ENCODE measurements around the gene PIAS4.
"Not testable (repeated sequence)": the region's sequence is repeated elsewhere in the genome, so short reads cannot be mapped to it uniquely, and the experiment has no call there.

PIAS4 gene

DNA sequence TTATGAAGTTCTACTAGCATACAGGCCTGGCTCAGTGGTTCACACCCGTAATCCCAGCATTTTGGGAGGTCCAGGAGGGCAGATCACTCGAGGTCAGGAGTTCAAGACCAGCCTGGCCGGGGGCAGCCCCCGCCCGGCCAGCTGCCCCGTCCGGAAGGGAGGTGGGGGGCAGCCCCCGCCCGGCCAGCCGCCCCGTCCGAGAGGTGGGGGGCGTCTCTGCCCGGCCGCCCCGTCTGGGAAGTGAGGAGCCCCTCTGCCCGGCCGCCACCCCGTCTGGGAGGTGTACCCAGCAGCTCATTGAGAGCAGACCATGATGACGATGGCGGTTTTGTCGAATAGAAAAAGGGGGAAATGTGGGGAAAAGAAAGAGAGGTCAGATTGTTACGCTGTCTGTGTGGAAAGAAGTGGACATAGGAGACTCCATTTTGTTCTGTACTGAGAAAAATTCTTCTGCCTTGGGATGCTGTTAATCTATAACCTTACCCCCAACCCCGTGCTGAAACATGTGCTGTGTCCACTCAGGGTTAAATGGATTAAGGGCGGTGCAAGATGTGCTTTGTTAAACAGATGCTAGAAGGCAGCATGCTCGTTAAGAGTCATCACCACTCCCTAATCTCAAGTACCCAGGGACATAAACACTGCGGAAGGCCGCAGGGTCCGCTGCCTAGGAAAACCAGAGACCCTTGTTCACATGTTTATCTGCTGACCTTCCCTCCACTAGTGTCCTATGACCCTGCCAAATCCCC lies 8.7 kb upstream of the PIAS4 start:
- FAIRE-seq: not testable (repeated sequence)

- not testable (repeated sequence) for FAIRE-seq
Measured at GRCh38 chr19:4000798-4001197, 6.7 kb upstream of the PIAS4 start.

- not testable (repeated sequence) for FAIRE-seq
Measured at GRCh38 chr19:4005436-4005835, 2.1 kb upstream of the PIAS4 start.

- FAIRE-seq: no peak
Measured at GRCh38 chr19:4007836-4008539, 452 bp downstream of the PIAS4 start.

GRCh38 chr19:4009990-4010807 lies 2.7 kb downstream of the PIAS4 start:
- no peak for FAIRE-seq

DNA sequence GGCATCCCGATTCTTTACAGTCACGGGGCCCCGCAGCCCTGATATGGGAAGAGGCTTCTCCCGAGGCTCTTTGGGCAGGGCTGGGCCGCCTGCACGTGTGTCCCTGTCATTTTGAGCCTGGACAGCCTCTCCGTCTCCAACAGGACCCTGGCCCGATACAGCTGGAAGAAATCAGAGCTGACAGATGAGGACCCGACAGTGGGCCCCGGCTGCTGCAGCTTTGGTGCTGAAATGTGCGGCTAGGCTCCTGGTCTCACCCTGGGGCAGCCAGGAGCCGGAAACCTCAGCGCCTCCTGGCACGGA lies 3.2 kb downstream of the PIAS4 start:
- FAIRE-seq: no peak

- FAIRE-seq: not testable (repeated sequence)
Measured at GRCh38 chr19:4011430-4011829, 3.9 kb downstream of the PIAS4 start.

DNA sequence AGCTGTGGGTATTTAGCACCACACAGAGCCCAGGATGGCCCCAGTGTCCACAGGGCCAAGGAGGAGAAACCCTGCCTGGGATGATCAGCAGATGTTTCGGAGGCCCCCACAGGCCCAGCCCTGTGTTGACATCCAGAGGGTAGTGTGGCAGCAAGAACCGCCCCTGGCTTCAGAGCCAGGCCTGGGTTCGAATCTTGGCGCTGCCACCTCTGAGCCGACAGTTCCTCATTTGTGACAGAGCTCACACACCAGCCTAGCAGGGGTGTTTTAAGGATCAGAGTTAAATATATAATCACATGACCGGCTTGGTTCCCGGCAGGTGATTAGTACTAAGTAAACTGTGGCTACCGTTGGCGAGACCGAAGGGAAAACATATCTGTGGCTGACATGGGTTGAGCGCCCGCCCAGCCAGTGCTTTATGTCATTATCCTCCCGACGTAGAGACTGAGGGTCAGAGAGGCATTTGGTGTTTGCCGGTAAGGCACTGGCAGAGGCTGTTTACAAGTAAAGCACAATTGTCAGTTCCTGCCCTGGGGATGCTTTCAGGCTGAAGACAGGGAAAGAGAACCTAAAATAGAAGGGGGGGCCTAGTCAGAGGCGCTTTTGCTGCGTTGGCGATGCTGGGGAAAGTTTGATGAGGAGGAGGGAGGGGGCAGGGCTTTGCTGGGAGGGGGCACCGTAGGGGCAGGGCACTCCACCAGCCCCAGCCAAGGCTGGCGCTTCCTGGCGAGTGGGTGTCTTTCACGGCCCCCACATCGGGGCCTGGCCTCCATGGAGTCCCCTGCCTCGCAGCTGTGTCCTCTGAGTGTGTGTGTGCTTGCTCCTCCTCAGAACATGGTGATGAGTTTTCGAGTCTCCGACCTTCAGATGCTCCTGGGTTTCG lies 4.8 kb downstream of the PIAS4 start:
- FAIRE-seq: no peak

- no peak for FAIRE-seq
Measured at GRCh38 chr19:4012975-4013634, 5.6 kb downstream of the PIAS4 start.

DNA sequence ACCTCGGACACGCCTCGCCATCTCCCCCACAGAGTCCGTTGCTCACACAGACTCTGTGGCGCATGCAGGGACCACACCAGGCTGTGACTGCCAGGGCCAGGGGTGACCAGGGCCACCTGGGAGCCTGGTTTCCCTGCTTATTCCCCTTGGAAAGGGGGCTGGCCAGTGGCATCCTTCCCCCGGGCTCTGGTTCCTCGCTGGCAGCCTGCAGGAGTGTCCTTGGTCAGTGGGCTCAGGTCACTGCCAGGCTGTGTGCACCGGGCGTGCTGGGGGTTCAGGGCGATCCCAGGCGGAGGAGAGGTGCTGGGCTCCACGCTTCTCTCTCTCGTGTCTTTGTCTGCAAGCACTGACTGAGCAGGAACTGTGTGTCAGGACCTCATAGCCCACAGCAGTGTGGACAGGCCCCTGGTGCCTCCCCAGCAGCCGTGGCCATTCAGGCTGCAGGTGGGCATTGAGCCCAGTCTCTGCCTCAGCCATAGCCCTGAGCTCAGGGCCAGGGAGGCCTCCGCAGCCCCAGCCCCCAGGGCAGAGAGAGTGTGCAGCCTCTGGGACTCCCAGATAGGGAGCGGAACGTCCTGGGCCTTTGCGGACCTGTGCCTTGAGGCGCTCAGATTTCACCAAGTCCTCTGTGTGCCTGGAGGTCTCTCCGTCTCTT lies 6.5 kb downstream of the PIAS4 start:
- no peak for FAIRE-seq

DNA sequence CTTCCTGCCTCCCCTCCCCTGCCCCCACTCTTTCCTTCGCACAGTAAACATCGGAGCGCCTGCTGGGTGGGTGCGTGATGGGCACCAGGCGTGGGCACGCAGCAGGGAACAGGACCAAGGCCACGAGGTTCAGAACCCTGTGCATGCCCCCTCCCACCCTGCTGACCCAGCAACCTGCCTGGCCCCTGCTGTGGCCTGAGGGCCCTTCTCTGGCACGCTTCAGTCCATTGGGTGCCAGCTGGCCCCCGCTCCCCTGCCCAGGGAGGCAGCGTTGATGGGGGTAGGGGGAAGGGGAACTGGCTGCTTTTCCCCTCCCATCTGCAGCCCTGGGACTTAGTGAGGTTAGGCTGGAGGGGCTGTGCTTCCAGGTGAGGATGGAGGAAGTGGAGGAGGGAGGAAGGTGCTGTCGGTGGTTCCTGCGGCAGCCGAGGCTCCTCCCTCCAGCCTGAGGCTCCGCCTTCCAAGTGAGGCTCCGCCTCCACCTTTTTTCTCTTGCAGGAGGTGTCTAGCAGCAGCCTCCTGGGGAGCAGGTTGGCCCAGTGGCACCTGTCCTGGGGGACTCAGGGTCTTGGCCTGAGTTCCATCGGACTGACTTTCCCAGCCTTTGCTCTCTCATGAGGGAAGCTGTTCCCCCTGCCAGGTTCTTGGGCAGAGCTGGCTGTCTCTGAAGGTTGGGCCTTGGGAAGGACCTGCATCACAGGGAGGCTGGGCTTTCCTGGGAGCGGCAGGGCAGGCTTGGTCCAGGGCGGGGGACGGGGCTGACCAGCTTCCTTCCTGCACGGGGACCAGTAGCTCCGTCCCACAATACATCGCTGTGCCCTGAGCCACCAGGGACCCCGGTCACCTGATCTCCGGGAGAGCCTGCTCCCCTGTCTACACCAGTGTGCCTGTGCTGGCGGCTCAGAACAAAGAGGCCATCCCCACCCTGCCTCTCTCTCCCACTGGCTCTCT lies 7.3 kb downstream of the PIAS4 start:
- no peak for FAIRE-seq

DNA sequence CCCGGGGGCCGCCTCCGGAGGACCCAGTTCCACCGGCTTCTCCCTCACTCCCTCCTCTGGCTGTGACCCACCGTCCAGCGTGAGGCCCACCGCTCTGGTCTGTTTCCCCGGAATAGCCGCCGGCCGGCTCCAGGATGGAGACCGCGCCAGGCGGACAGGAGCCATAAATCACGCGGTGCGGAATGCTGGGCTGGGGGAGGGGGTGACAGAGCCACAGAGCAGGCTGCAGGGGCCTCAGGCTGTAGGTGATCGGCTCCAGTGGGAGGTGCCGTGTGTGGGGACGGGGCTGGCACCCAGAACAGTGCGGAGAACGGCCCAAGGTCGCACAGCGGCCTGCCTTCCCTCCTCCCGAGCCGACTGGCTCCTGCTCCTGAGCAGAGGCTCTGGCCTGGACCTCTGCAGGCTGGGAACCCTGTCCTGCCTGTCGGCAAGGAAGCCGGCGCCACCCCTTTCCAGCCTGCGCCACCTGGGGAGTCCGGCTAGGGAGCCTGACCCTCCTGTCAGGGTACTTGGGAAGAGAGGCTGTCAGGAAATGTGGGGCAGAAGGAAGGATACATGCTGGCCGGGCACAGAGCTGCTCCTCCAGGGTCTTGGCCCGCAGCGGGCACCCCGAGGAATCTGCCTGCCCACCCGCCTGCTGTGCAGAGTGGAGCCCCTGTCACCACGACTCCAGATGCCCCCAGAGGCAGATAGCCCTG lies 8.3 kb downstream of the PIAS4 start:
- no peak for FAIRE-seq

DNA sequence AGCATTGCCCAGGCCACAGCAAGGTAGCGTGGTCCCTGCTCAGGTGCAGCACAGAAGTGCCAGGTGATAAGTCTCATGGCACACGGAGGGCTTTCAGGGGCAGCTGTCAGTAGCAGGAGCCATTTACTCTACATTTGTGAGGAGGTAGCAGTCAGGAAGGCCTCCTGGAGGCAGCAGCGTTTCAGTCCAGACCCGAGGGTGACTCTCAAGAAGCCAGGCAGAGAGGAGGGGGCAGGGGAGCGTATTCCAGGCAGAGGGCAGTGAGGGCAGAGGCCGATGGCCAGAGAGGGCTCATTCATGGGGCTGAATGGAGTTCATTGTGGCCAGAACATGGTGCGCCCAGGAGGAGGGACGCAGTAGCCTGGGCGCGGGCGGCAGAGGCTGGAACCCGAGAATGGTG lies 8.9 kb downstream of the PIAS4 start:
- FAIRE-seq: no peak

DNA sequence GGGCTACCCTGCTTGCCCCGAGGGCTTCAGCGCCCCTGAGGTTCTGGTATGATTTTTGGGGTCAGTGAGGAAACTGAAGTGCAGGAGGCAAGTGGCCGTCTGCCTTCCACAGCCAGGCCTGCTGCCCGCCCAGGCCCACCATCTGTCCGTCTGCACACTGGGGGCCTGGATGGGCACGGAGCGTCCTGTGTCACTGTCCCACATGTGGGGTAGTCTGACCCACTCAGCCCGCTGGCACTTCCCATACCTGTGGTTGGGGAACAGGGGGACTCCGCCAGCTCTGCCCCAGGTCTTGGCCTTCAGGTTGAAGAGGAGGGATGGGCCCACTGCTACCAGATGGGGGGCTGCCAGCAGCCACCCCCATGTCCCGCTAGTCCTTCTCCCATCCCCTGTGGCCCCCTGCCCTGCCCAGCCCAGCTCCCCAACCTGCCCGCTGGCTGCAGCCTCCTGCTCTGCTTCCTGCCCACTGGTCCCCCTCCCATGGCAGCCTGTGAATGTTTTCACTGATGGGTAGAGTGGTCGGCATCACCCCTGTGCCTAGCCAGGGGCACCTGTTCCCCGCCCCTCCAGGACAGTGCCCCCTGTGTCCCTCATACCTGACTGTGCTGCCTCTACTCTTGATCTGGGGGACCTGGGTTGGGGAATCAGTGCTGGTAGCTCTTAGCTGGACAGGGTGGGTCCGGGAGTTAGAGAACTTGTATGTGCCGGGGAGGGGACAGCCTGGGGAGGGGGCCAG lies 9.5 kb downstream of the PIAS4 start:
- FAIRE-seq: no peak

DNA sequence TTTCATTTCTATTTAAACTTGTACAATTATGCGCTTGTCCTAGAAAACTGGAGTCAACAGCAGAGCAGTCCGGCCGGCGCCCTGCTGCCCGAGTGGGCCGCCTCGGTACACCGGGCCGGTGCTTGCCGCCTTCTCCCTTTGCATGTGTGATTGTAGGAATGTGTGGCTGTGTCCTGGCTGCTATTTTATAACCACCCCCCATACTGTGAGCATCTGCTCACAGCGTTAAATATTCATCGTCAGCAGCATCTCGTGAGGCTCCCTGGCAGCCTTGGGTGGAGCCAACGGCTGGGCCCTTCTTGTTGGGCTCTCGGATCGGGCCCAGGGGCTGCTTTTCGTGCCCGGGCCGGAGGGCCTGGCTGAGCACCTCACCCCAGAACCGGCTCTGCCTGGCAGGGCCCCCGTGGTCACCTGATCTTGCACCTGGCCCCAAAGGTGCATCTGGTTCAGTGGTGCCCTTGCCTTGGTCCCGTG lies 10.6 kb downstream of the PIAS4 start:
- FAIRE-seq: no peak

DNA sequence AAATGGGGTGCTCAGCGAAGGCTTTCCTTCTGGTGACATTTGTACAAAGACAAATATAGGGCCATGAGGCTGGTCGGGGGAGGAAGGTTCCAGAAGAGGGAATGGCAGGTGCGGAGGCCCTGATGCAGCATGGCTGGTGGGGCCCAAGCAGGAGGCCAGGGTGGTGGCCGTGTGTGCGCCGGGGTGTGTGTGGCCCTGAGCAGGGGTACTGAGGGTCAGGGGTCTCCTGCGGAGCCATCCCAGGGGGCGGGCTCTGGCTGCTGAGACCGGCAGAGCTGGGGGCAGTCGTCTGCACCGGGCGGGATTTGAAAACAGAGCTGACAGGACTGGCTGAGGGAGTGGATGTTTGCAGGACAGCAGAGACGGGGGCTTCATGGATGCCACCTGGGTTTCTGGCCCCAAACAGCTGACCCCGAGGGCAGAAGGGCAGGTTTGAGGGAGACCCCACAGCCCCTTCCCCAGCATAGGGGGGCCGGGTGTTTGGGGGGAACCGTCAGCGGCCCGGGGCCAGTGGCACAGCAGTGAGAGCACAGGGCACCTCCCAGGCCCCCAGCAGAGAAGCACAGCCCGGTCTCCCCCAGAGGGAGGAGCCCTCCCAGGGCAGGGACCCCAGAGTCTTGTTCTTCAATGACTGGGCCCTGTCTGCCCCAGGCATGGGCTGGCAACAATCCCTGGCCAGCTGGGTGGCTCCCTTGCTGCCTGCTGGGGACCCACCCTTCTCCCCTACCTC lies 11.4 kb downstream of the PIAS4 start:
- FAIRE-seq: no peak

GRCh38 chr19:4019578-4019977 lies 12.0 kb downstream of the PIAS4 start:
- no peak for FAIRE-seq
